Ectodermal cell (in vitro differentiated cells): Measurements from ENCODE around the gene CIDEA.

Experiments used
- H3K27ac ChIP-seq: 2 replicates; pipeline ENCODE4 v1.7.0; 2013; ENCODE audit warnings: mild to moderate bottlenecking, low read depth, low read length; ENCODE audit not compliant: insufficient read depth, poor library complexity, severe bottlenecking
- H3K27me3 ChIP-seq: 2 replicates; pipeline ENCODE4 v1.7.0; 2013; ENCODE audit warnings: mild to moderate bottlenecking, low read length; ENCODE audit not compliant: insufficient read depth, control insufficient read depth, poor library complexity, severe bottlenecking
- H3K36me3 ChIP-seq: one replicate; pipeline ENCODE4 v1.7.0; 2013; ENCODE audit warnings: low read length; ENCODE audit not compliant: control insufficient read depth, insufficient read depth
- H3K4me1 ChIP-seq: one replicate; pipeline ENCODE4 v1.7.0; 2013; ENCODE audit warnings: low read length; ENCODE audit not compliant: control insufficient read depth, insufficient read depth
- H3K4me3 ChIP-seq: 2 replicates; pipeline ENCODE4 v1.7.0; 2013; ENCODE audit warnings: low read depth, low read length, control low read depth; ENCODE audit not compliant: insufficient read depth
- H3K9me3 ChIP-seq: 2 replicates; pipeline ENCODE4 v1.7.0; 2013; ENCODE audit warnings: mild to moderate bottlenecking, low read length, moderate library complexity; ENCODE audit not compliant: control insufficient read depth
- WGBS, 2 experiments: methylation state at CpG; one replicate each; pipeline ENCODE4 v1.1.7; 2013; ENCODE audit warnings: missing lambda C conversion rate in 2 of 2; 5-methylcytosine and 5-hydroxymethylcytosine counted together

CIDEA gene

DNA sequence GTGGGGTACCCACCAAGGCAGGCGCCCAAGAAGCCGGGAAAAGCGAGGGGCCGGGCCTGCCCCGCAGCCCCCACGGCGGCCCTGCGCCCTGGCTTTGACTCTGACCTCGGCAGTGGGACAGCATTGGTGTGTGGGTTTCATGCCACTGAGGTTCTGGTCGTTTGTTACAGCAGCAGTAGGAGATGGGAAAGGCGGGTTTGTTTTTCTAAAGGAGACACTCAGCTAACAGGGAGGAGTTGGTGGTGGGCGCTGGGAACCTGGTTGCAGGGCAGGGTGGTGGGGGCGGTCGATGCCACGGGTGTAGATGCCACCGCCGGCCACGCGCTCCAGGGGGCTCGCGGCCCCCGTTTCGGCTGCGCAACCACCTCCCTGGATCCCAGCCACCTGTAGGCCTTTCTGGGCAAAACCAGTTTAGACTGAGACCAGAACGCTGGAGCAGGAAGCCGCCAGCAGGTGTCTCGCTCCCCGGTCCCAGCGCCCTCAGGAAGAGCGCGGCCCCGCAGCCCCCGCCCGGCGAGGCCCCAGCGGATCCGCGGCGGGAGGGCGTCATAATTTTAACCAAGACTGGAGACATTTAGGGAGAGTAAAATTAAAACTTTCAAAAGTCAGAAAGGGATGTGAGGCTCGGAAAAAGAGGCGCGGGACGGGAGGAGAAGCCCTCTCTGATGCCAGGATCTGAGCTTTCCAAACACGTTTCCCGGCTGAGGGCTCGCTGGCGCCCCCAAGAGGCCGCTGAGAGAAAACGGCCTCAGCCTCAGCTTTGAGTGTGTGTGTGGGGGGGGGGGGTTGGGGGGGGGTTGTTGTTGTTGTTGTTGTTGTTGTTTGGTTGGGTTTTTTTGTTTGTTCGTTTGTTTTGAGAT lies 17.4 kb downstream of the CIDEA start:
- WGBS, 2 experiments: 21 to 22% methylated on average over 49 to 50 of the region's 51 CpGs

DNA sequence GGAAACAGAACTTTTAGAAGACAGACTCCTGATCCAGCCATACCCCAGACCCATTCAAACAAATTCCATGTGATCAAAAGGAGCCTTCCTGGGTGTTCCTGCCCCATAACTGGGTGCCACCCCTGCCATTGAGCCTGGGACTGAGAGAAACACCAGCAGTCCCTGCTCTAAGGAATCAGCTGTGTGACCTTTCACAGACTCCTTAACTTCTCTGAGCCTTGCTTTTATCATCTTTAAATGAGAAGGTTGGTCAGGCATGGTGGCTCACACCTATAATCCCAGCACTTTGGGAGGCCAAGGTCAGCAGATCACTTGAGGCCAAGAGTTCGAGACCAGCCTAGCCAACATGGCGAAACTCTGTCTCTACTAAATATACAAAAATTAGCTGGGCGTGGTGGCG lies 20.6 kb downstream of the CIDEA start:
- Histone ChIP-seq H3K9me3 (no peaks in the 10 kb centered on the region), H3K27ac (no peak overlapping the region), H3K27me3 (no peaks in the 10 kb centered on the region), H3K4me1 (peaks cover 18% of the 10 kb centered on the region), H3K4me3 (no peak overlapping the region), H3K36me3 (no peaks in the 10 kb centered on the region)
- 92% methylated on average over 4 of the region's 4 CpGs for WGBS, 2 experiments

More for the DNA sequence above, 17.4 kb downstream of the CIDEA start:
- H3K4me3 ChIP-seq: peak overlapping the region; percentile 53
- H3K4me1 ChIP-seq: peaks cover 3% of the 10 kb centered on the region
- no peaks in the 10 kb centered on the region for H3K36me3 ChIP-seq
- H3K27ac ChIP-seq: peak overlapping the region; percentile 59
- H3K9me3 ChIP-seq: no peaks in the 10 kb centered on the region
- no peaks in the 10 kb centered on the region for H3K27me3 ChIP-seq

DNA sequence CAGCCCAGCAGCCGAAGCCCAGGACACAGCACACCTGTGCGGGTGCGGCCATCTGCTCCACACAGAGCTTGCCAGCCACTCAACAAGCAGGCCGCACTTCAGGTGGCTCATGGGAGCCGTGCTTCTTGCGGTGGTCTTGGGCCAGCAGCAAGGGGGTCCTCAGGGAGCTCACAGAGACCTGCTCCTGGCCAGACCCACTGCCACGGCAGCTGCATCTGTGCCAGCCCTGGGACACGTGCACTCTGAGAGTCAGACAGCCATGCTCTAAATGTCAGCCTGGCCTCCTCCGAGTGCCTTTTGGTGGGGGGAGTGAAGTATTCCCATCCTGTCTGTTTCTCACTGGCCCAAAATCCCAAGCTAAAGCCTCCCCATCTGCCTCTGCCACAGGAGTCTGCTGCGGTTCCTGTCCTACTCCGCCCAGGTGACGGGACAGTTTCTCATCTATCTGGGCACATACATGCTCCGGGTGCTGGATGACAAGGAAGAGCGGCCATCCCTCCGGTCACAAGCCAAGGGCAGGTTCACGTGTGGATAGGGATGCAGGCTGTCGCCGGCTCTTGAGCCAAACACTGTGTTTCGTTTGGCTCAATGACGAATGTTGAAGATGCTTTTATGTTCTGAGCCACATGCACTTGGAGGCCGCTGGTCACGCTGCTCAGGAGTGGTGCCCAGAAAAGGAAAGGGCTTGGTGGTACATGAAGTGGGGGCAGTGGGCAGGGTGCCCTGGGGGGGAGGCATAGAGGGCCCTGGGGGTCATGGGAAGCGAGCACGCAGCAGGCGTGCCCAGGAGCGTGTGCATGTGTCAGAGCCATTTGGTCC lies 22.8 kb downstream of the CIDEA start:
- Histone ChIP-seq H3K4me1 (peaks cover 31% of the 10 kb centered on the region), H3K9me3 (no peaks in the 10 kb centered on the region), H3K27me3 (no peaks in the 10 kb centered on the region), H3K27ac (no peak overlapping the region), H3K36me3 (no peaks in the 10 kb centered on the region), H3K4me3 (no peak overlapping the region)
- WGBS, 2 experiments: 93 to 94% methylated on average over 26 of the region's 26 CpGs

DNA sequence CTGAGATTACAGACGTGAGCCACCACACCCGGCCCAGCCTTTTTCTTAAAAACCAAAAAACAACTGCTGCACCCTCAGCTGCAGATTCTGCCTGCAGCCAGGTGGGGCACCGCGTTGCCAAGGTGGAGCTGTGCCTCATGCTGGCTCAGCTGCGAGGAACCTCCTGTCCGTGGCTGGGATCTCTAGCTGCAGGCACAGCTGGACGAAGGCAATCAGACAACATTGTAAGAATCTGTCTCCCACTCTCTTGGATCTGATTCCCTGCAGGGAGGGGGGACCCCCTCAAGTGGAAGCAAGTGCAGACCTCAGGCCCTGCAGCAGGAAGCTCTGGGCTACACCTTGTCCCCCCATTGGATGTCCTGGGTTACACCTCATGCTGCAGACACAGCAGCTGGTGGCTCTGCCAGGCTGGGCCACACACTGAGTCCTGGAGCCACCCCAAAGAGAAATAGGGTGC lies 24.1 kb downstream of the CIDEA start:
- H3K36me3 ChIP-seq: no peaks in the 10 kb centered on the region
- WGBS, 2 experiments: 78 to 80% methylated on average over 7 of the region's 7 CpGs
- H3K9me3 ChIP-seq: no peaks in the 10 kb centered on the region
- H3K27ac ChIP-seq: peak overlapping the region; percentile 90
- H3K4me1 ChIP-seq: peaks cover 41% of the 10 kb centered on the region
- H3K27me3 ChIP-seq: no peaks in the 10 kb centered on the region
- H3K4me3 ChIP-seq: no peak overlapping the region

DNA sequence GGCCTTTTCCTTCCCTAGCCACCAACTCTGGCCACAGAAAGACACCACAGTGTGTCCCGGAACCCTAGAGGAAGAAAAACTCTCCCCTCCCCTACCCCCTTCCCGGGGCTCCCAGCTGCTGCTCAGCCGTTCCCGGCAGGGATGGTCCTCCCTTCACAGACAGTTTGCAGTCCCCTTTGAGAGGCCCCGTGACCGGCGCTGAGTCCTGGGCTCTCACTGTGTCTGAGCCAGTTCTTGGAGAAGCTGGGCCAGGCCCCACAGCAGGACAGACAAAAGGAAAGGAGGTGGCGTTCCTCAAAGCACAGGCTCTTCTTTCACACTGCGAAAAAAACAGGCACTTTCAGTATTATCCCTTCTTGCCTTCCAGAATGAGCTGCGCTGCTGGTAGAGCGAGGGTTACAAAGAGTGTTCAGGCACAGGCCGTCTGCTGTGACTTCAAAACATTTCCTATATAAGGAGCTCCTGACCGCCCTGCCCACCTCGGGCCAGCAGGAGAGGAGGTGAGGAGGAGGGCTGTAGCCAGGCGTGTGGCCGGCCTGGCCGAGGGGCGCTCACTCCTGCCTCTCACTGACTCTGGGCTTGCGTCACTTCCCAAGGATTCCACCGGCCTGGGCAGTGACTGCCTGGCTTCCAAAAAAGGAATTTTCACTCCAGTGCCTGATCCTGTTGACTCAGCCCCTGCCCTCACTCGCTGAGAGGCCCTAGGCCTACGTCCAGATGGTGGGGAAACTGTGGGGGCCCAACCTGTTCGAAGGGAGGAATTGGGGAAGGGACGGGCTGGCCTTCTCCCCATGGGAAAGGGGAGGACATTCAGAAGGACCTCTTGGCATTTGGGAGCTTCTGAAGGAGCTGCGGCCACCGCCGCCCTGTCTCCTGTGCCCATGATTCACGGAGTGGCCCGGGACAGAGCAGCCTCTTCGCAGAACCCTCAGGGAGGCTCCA lies 24.9 kb downstream of the CIDEA start:
- H3K4me1 ChIP-seq: peaks cover 38% of the 10 kb centered on the region
- H3K27me3 ChIP-seq: no peaks in the 10 kb centered on the region
- peak overlapping the region; percentile 22 for H3K4me3 ChIP-seq
- 25 to 26% methylated on average over 30 of the region's 30 CpGs for WGBS, 2 experiments
- peak overlapping the region; percentile 90 for H3K27ac ChIP-seq
- H3K36me3 ChIP-seq: no peaks in the 10 kb centered on the region
- no peaks in the 10 kb centered on the region for H3K9me3 ChIP-seq

DNA sequence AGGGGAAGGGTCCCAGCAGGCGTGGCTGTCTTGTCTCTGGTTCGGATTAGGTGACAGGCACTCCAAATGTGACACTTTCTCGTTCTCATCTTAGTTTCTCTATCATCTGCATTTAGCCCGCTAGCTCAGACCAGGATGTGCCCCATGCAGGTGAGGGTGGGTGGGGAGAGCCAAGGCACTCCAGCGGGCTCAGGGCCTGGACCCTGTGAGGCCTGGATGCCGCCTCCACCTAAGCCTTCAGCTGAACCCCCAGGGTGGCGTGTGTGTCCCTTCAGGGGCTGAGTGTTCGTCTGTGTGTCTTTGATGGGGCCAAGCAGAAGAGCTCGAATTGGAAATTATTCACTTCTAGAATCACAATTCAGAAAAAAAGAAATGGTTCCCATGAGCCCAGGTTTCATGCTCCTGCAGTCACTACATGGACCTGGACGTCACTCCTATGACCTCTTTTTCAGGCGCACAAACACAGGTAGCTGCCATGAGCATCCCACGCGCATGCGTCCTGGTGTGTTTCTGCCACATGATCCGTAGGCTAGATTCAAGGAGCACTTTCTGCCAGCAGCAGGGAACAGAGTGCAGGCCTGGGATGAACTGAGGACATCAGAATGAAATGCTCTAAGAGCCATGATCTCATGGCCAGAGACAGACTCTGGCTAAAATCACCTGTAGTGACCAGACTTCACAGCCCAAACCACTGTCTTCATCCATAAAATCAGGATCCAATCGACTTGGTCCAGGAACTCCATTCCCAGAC lies 25.8 kb downstream of the CIDEA start:
- Histone ChIP-seq H3K36me3 (no peaks in the 10 kb centered on the region), H3K27ac (peak overlapping the region; percentile 90), H3K4me1 (peaks cover 38% of the 10 kb centered on the region), H3K27me3 (no peaks in the 10 kb centered on the region), H3K4me3 (no peak overlapping the region), H3K9me3 (no peaks in the 10 kb centered on the region)
- 93 to 94% methylated on average over 16 of the region's 16 CpGs for WGBS, 2 experiments

DNA sequence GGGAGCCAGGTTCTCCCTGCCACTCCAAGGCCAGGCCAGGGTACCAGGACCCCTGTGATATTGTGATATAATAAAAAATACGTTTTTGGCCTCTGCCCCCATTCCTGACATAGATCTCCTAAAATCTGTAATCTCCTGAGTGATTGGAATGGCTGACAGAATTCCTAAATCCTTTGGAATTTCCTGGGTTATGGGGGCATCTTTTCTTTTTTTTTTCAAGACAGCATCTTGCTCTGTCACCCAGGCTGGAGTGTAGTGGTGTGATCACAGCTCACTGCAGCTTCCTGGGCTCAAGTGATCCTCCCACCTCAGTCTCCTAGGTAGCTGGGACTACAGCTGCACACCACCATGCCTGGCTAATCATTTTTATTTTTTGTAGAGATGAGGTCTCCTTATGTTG lies 27.7 kb downstream of the CIDEA start:
- Histone ChIP-seq H3K27ac (no peak overlapping the region), H3K4me3 (no peak overlapping the region), H3K36me3 (no peaks in the 10 kb centered on the region), H3K4me1 (peaks cover 38% of the 10 kb centered on the region), H3K27me3 (peaks cover 6% of the 10 kb centered on the region), H3K9me3 (no peaks in the 10 kb centered on the region)
- WGBS, 2 experiments: 71 to 100% methylated on average over 1 of the region's 1 CpG

DNA sequence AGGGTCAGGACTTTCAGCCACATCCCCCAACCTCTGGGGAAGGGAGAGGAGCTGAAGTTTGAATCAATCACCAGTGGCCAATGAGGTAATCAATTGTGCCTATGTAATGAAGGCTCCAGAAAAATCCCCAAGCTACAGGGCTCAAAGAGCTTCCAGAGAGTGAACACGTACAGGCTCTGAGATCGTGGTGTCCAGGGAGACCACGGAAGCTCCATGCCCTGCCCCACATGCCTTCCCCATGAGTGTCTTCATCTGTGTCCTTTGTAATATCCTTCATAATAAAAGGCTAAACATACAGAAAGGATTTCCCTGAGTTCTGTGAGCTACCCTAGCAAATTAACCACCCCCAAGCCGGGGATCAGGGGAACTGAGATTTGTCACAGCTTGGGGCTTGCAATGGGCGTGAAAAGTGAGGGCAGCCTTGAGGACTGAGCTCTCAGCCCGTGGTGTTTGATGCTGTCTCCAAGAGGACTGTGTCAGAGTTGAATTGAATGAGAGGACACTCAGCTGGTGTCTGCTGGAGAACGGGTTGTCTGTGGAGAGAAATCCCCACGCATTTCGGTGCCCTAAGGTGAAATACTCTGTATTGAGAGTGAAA lies 28.4 kb downstream of the CIDEA start:
- peaks cover 13% of the 10 kb centered on the region for H3K27me3 ChIP-seq
- no peaks in the 10 kb centered on the region for H3K36me3 ChIP-seq
- peaks cover 38% of the 10 kb centered on the region for H3K4me1 ChIP-seq
- H3K27ac ChIP-seq: peak overlapping the region; percentile 52
- 82 to 85% methylated on average over 9 of the region's 9 CpGs for WGBS, 2 experiments
- H3K9me3 ChIP-seq: no peaks in the 10 kb centered on the region
- no peak overlapping the region for H3K4me3 ChIP-seq

DNA sequence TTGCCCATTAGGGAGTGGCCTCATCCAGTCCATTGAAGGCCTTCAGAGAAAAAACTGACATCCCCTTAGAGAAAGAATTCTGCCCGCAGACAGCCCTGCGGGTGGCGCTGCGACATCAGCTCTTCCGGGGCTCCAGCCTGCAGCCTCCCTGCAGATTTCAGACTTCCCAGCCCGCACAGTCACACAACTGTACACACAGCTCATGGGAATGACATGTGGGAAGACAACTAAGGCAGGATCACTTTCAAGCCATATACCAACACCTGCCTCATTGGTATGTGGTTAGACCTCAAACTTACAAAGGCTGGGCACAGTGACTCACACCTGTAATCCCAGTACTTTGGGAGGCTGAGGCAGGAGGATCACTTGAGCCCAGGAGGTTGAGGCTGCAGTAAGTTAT lies 29.1 kb downstream of the CIDEA start:
- H3K4me1 ChIP-seq: peaks cover 37% of the 10 kb centered on the region
- H3K36me3 ChIP-seq: no peaks in the 10 kb centered on the region
- H3K9me3 ChIP-seq: no peaks in the 10 kb centered on the region
- 71 to 72% methylated on average over 6 of the region's 6 CpGs for WGBS, 2 experiments
- no peak overlapping the region for H3K4me3 ChIP-seq
- H3K27me3 ChIP-seq: peaks cover 20% of the 10 kb centered on the region
- no peak overlapping the region for H3K27ac ChIP-seq
